A549 (cell line): ENCODE measurements around the gene LYG2.

Experiments used
- CEBPB ChIP-seq, 2 experiments: fragments of >200 bp in 1 of 2; sonication (Bioruptor Twin) in 1 of 2; formaldehyde crosslinking in 1 of 2; IDR thresholded peaks; 2 replicates each; pipeline ENCODE4 v1.6.1; 2012 to 2016
- CTCF ChIP-seq: fragments of >200 bp; sonication (Bioruptor Twin); formaldehyde crosslinking; IDR thresholded peaks from 3 replicates; pipeline ENCODE4 v1.5.1; 2016
- RAD21 ChIP-seq, 2 experiments: fragments of >200 bp in 1 of 2; sonication (Bioruptor Twin) in 1 of 2; formaldehyde crosslinking in 1 of 2; IDR thresholded peaks in 1 of 2; conservative IDR thresholded peaks in 1 of 2; 2 replicates in 1 of 2; 3 replicates in 1 of 2; pipeline ENCODE4 v1.6.1; 2012 to 2018; ENCODE audit warnings: inconsistent platforms in 1 of 2
- TFCP2L1 ChIP-seq: fragments of 250-450 bp; sonication (Bioruptor Pico); IDR thresholded peaks from 2 replicates; pipeline ENCODE4 v1.5.0; 2021; ENCODE audit warnings: mild to moderate bottlenecking

GRCh38 chr2:99275882-99276281 lies 20.4 kb upstream of the LYG2 start:
- TF ChIP-seq CTCF (no peak), TFCP2L1 (CRISPR knock-in tag) (no peak), CEBPB (IDR thresholded peaks at IDR 0.05) (no peak), RAD21 (conservative IDR thresholded peaks at IDR 0.05 in 1 of 2, IDR thresholded peaks at IDR 0.05 in 1 of 2) (no peak)
